ACC112 (cell line): ENCODE results near the gene GFOD1.

ENCODE experiments used
- H2AFZ ChIP-seq: fragments of 200-600 bp; sonication (generic); one replicate; pipeline ENCODE4 v1.6.0; 2017; ENCODE audit warnings: antibody characterized with exemption, low read length; ENCODE audit not compliant: unreplicated experiment
- H3K27ac ChIP-seq: fragments of 200-600 bp; sonication (generic); 2 replicates; pipeline ENCODE4 v1.5.1; 2014; ENCODE audit warnings: low read depth, mild to moderate bottlenecking, antibody characterized with exemption, low read length, moderate library complexity
- H3K27me3 ChIP-seq: fragments of 200-600 bp; sonication (generic); 2 replicates; pipeline ENCODE4 v1.6.1; 2014; ENCODE audit warnings: mild to moderate bottlenecking, antibody characterized with exemption, low read length, moderate library complexity, mixed read lengths; ENCODE audit not compliant: insufficient read depth
- H3K36me3 ChIP-seq: fragments of 200-600 bp; sonication (generic); 2 replicates; pipeline ENCODE4 v1.6.1; 2016; ENCODE audit warnings: mild to moderate bottlenecking, antibody characterized with exemption, low read length, moderate library complexity, mixed read lengths; ENCODE audit not compliant: insufficient read depth
- H3K4me1 ChIP-seq: fragments of 200-600 bp; sonication (generic); one replicate; pipeline ENCODE4 v1.6.1; 2016; ENCODE audit warnings: low read length, mixed read lengths; ENCODE audit not compliant: insufficient read depth, unreplicated experiment, control insufficient read depth
- H3K4me3 ChIP-seq: fragments of 200-600 bp; sonication (generic); 2 replicates; pipeline ENCODE4 v1.5.1; 2014; ENCODE audit warnings: mild to moderate bottlenecking, low read depth, low read length
- H3K79me2 ChIP-seq: fragments of 200-600 bp; sonication (generic); one replicate; pipeline ENCODE4 v1.6.0; 2016; ENCODE audit warnings: low read length; ENCODE audit not compliant: control insufficient read depth, unreplicated experiment, insufficient read depth

Gene GFOD1

DNA sequence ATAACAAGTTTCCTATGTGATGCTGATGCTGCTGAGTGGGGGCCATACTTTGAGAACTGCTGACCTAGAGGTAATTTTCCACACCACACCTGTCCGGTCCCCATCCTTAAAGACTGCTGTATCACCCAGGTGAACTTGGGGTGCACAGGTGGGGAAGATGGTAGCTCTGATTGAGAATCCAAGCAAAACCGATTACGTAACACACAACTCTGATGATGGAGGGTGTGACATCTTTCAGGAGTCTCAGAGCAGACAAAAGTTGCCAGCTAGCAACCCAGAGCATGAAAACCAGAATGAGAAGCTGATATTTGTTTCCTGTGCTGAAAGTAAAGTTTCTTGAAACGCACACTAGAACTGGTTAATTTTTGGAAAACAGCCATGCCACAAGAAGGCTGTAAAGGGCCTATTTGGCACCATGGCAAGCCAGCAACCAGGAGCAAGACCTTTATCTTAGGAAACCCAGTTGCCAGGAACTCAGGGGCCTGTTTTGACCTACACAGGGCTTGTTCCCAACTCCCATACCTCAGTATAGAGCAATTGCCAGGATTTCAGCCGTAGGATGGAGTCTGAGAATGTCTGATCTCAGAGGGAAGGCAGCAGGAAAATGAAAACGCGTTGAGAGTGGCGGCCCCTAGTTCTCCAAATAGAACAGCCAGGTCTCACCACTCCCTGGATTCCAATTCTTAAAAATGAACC lies 137.4 kb downstream of the GFOD1 start:
- H3K4me3 ChIP-seq = no peak overlapping the region
- no peaks in the 10 kb centered on the region for H3K36me3 ChIP-seq
- peaks cover 9% of the 10 kb centered on the region for H3K4me1 ChIP-seq
- no peaks in the 10 kb centered on the region for H3K79me2 ChIP-seq
- H3K27me3 ChIP-seq = no peaks in the 10 kb centered on the region
- no peak overlapping the region for H3K27ac ChIP-seq
- H2AFZ ChIP-seq = no peak overlapping the region

DNA sequence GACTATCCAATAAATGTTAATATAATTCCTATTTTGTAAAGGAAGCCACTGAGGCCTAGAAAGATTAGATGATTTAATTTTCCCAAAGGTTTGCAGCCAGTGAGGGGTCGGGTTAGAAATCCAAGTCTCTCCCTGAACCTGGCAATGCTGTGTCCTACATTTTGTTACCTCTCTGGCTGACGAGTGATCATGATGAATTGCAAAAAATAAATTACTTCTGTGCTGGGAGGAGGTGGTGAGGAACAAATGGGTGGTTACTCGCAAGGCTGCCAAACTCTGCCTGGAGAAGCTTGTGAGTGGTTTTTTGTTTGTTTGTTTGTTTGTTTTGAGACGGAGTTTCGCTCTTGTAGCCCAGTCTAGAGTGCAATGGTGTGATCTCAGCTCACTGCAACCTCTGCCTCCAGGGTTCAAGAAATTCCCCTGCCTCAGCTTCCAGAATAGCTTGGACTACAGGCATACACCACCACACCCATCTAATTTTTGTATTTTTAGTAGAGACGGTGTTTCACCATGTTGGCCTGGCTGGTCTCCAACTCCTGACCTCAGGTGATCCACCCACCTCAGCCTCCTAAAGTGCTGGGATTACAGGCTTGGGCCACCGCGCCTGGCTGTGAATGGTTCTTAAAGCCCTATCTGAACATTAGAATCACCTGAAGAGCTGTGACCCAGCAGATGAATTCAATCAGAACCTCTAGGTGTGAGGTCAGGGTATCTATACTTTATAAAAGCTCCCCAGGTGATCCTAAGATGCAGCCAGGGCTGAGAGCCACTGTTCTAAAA lies 138.9 kb downstream of the GFOD1 start:
- Histone ChIP-seq H3K27me3 (no peaks in the 10 kb centered on the region), H3K36me3 (no peaks in the 10 kb centered on the region), H3K4me1 (no peaks in the 10 kb centered on the region), H3K79me2 (no peaks in the 10 kb centered on the region), H3K4me3 (no peak overlapping the region), H2AFZ (no peak overlapping the region), H3K27ac (no peak overlapping the region)

DNA sequence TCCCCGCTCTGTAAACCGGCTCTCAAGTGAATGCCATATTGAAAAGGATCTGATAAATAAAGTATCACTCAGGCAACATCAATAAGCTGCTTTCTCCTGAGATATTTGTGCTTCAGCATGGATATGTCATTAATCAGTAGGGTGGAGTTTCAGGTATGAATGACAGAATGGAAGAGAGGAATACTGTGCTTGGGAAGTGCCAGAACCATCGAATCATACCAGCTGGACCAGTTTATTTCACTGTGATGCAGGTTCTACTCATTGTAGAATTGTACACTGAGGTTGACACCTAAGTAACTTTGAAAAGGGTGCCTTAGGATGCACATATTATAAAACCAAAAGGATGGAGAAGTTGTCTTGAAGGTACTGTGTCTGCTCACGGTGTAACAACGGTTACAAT lies 141.2 kb downstream of the GFOD1 start:
- Histone ChIP-seq H3K4me3 (no peak overlapping the region), H3K4me1 (no peaks in the 10 kb centered on the region), H3K27me3 (peaks cover 7% of the 10 kb centered on the region; the same call in 1 of the 2 replicates), H3K27ac (no peak overlapping the region), H3K36me3 (no peaks in the 10 kb centered on the region), H3K79me2 (no peaks in the 10 kb centered on the region), H2AFZ (no peak overlapping the region)

DNA sequence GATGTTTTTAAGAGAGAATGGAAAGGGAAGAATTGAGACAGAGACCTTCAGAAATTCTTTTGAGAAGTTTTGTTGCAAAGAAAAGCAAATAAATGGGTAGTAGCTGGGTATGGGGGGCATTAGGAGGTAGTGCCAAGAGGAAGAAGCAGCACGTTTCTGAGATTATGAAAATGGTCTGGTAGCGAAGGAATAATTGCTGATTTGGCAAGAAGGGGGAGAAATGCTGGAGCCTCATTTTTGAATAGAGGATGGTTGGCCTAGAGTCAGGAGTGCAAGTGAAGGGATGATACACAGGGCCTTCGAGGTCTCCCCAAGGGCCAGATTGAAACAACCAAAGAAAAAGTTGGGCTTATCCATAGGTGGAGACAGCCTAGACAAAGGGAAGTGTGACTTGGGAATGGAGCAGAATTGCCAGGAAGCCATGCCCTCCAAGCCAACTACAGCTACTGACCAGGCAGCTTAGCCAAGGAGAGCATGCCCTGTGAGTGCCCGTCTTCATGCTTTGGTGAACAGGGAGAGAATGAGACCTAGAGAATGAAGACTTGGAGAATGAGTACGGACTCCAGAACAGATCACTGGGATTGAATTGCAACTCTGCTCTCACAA lies 144.9 kb downstream of the GFOD1 start:
- Histone ChIP-seq H3K27ac (no peak overlapping the region), H3K79me2 (no peaks in the 10 kb centered on the region), H3K4me3 (no peak overlapping the region), H3K4me1 (no peaks in the 10 kb centered on the region), H2AFZ (no peak overlapping the region), H3K27me3 (peaks cover 7% of the 10 kb centered on the region; the same call in 1 of the 2 replicates), H3K36me3 (no peaks in the 10 kb centered on the region)

DNA sequence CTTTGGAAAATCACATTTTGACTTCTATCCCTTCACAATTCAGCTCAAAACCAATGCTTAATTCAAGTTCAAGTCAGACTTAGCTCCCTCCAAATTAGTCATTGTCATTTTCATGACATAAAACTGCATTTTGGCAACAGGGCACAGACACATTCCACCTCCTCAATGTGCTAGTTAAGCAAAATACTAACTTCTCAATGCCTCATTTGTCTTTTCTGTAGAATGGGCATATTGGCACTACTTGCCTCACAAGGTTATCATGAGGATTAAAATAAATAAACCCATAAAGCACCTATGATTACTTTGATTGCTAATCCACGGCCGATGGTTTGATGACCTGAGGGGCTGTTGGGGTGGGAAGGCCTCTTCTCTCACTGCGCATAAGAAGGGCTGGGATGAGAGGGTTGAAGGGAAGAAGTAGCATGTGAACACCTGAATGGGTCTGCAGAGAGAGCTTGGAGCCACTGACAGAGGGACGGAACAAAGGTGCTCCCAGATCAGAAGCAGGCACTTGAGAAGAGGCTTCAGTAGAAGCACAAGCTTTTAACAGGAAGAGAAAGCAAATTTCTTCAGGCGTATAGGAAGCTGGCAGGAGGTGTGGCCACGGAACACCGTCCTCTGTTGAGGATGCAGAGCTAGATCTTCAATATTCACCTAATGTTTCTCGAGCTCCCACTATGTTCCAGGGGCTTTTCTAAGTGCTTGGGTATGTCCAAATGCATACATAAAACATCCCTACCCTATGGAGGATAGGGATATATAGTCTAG lies 147.4 kb downstream of the GFOD1 start:
- H3K27ac ChIP-seq = no peak overlapping the region
- no peak overlapping the region for H2AFZ ChIP-seq
- H3K4me3 ChIP-seq = no peak overlapping the region
- peaks cover 2% of the 10 kb centered on the region for H3K4me1 ChIP-seq
- no peaks in the 10 kb centered on the region for H3K79me2 ChIP-seq
- peaks cover 7% of the 10 kb centered on the region; the same call in 1 of the 2 replicates for H3K27me3 ChIP-seq
- no peaks in the 10 kb centered on the region for H3K36me3 ChIP-seq

DNA sequence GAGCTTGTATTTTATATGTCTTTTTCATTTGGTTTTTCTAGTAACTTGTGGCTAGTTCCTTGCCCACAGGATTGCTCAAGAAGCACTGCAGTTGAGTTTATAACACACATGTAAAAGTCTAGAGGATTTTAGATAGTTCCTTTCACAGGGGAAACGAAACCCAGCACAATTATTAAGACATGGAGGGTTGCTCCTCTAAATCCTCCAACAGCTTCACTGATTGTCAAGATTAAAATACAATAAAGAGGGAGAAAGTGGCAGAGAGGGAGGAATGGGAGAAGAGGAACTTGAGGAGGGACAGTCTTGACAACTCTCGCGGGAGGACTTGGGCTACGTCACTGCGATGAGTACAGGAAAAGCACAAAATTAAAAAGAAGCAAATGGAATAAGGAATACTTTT lies 149.4 kb downstream of the GFOD1 start:
- Histone ChIP-seq H3K4me3 (no peak overlapping the region), H3K79me2 (no peaks in the 10 kb centered on the region), H3K4me1 (peaks cover 7% of the 10 kb centered on the region), H2AFZ (no peak overlapping the region), H3K27me3 (peaks cover 7% of the 10 kb centered on the region; the same call in 1 of the 2 replicates), H3K36me3 (no peaks in the 10 kb centered on the region), H3K27ac (no peak overlapping the region)

DNA sequence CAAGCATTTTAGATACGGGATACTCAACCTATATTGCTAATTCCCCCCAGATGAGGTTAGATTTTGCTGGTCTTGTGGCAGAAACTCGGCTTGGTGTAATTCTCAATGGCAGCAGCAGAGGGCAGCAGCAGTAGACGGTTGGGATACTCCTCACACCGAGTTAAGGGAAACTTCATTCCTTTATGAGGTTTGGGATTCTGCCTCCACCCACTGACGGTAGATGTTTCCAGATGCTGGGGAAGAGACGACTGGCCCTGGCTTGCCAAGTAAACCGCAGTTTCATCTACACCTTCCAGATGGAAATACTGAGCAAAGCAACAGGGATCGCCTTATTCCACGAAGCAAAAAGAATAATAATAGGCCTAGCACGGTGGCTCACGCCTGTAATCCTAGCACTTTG lies 150.8 kb downstream of the GFOD1 start:
- H3K4me1 ChIP-seq = peaks cover 7% of the 10 kb centered on the region
- H3K4me3 ChIP-seq = no peak overlapping the region
- no peak overlapping the region for H2AFZ ChIP-seq
- no peaks in the 10 kb centered on the region for H3K36me3 ChIP-seq
- H3K27me3 ChIP-seq = no peaks in the 10 kb centered on the region
- no peak overlapping the region for H3K27ac ChIP-seq
- no peaks in the 10 kb centered on the region for H3K79me2 ChIP-seq

DNA sequence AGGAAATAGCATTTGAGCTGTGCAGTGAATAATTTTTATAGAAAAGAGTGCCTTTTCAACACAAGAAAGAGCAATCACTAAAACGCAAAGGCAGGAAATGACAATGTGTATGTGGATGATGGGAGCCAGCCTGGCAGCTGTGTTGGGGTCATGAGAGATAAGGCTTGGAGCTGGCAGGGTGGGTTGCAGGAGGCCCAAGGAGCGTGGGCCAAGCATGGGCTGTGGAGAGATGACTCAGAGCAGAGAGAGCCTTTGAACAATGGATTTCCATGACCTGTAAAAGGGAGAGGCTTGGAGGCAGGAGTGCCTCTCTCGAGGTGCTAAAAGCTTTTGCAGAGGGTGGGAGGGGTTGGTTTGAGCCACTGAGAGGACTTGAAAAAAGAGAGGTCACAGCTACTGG lies 152.4 kb downstream of the GFOD1 start:
- H3K4me3 ChIP-seq = no peak overlapping the region
- no peak overlapping the region for H3K27ac ChIP-seq
- H3K36me3 ChIP-seq = no peaks in the 10 kb centered on the region
- peaks cover 7% of the 10 kb centered on the region for H3K4me1 ChIP-seq
- H2AFZ ChIP-seq = no peak overlapping the region
- no peaks in the 10 kb centered on the region for H3K27me3 ChIP-seq
- no peaks in the 10 kb centered on the region for H3K79me2 ChIP-seq

DNA sequence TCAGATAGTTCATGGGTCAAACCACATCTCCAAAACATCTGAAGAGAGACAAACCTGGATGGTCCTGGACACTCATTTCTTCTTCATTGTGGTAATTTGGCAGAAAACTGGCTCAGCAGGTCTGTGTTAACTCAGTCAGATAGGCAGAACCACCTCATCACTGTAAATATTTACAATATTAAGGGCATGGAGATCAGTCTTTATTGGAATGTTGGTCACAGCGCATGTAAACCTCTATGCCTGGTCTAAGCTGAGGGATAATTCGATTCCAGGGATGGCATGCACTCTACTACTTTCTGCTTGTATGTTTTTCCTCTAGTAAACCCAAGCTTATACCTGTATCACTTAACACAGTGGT lies 155.1 kb downstream of the GFOD1 start:
- Histone ChIP-seq H3K4me3 (no peak overlapping the region), H3K36me3 (no peaks in the 10 kb centered on the region), H3K27ac (no peak overlapping the region), H3K79me2 (peaks cover 4% of the 10 kb centered on the region), H3K4me1 (peaks cover 11% of the 10 kb centered on the region), H3K27me3 (no peaks in the 10 kb centered on the region), H2AFZ (no peak overlapping the region)

DNA sequence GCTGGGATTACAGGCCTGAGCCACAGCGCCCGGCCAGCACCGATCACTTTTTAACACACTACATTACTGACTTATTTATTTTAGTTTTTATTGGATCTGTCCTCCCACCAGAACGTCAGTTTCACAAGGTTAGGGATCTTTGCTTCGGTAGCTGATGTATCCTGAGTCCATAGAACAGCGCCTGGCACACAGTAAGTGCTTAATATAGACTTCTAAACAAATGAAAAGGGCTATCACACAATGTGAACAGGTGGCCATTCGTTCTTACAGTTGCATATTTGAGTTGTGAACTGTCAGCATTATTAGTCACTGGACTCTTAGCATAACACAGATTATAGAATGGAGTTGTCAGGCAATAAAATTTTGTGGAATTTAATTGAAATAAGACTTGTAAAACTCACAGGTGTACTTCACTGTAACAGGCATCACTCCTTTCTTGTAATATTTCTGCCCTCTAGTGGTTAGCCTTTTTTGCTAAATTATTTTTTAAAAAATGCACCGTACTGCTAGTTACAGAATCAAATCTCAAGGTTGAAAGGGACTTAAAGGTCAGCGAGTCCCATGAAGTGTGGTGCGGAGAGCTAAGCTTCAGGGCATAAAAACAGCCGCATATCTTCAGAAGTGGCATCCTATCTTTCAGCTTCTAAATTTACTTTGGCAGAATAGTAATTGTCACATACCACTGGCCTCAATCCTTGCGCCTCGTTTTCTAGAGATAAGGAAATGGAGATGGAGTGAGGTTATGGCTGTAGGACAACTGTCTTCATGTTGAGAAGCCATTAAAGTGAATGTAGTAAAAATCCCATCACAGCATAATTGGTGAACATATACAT lies 155.7 kb downstream of the GFOD1 start:
- no peak overlapping the region for H3K4me3 ChIP-seq
- H3K27ac ChIP-seq = no peak overlapping the region
- peaks cover 10% of the 10 kb centered on the region for H3K79me2 ChIP-seq
- peaks cover 16% of the 10 kb centered on the region for H3K4me1 ChIP-seq
- no peak overlapping the region for H2AFZ ChIP-seq
- H3K36me3 ChIP-seq = no peaks in the 10 kb centered on the region
- no peaks in the 10 kb centered on the region for H3K27me3 ChIP-seq
